GM12865 (cell line): Measurements from ENCODE around the gene ZBTB7A.

Experiments used
- DNase-seq: peaks from one replicate; pipeline ENCODE4 v3.0.0; 2010; ENCODE audit warnings: low read depth
- H3K4me3 ChIP-seq: 2 replicates; pipeline ENCODE4 v1.5.1; 2011; ENCODE audit warnings: mild to moderate bottlenecking, low read depth, low read length, control low read depth
- TF ChIP-seq, protein P1 (sequence below): IDR thresholded peaks from 2 replicates; pipeline ENCODE4 v1.5.1; 2011; ENCODE audit warnings: low read length, control low read depth, low read depth, inconsistent platforms; ENCODE audit not compliant: insufficient read depth; ENCODE audit errors: missing control alignments

Gene ZBTB7A

DNA sequence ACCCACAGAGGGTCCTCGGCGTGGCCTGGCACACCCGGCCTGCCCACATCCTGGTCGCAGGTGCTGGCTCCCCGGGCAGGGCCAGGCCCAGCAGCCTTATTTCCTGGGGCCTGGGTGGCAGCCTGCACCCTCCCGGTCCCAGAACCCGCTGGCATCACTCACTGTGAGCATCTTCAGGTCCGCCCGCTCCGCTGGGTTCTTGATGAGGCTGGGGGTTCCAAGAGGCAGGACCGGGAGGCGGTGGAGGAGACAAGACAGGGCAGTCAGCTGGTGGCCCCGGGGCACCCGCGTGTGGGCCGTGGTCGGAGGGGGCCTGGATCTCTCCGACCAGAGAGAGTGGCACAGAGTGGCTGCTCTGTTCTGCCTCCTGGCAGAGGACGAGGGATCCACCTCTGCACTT is 27.6 kb upstream of the ZBTB7A start:
- TF ChIP-seq, protein P1, sequence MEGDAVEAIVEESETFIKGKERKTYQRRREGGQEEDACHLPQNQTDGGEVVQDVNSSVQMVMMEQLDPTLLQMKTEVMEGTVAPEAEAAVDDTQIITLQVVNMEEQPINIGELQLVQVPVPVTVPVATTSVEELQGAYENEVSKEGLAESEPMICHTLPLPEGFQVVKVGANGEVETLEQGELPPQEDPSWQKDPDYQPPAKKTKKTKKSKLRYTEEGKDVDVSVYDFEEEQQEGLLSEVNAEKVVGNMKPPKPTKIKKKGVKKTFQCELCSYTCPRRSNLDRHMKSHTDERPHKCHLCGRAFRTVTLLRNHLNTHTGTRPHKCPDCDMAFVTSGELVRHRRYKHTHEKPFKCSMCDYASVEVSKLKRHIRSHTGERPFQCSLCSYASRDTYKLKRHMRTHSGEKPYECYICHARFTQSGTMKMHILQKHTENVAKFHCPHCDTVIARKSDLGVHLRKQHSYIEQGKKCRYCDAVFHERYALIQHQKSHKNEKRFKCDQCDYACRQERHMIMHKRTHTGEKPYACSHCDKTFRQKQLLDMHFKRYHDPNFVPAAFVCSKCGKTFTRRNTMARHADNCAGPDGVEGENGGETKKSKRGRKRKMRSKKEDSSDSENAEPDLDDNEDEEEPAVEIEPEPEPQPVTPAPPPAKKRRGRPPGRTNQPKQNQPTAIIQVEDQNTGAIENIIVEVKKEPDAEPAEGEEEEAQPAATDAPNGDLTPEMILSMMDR: no peak
- H3K4me3 ChIP-seq: no peak overlapping the region
- DNase-seq: no peak

GRCh38 chr19:4093643-4094175 is 27.0 kb upstream of the ZBTB7A start:
- DNase-seq: no peak
- TF ChIP-seq, protein P1: no peak
- H3K4me3 ChIP-seq: no peak overlapping the region

DNA sequence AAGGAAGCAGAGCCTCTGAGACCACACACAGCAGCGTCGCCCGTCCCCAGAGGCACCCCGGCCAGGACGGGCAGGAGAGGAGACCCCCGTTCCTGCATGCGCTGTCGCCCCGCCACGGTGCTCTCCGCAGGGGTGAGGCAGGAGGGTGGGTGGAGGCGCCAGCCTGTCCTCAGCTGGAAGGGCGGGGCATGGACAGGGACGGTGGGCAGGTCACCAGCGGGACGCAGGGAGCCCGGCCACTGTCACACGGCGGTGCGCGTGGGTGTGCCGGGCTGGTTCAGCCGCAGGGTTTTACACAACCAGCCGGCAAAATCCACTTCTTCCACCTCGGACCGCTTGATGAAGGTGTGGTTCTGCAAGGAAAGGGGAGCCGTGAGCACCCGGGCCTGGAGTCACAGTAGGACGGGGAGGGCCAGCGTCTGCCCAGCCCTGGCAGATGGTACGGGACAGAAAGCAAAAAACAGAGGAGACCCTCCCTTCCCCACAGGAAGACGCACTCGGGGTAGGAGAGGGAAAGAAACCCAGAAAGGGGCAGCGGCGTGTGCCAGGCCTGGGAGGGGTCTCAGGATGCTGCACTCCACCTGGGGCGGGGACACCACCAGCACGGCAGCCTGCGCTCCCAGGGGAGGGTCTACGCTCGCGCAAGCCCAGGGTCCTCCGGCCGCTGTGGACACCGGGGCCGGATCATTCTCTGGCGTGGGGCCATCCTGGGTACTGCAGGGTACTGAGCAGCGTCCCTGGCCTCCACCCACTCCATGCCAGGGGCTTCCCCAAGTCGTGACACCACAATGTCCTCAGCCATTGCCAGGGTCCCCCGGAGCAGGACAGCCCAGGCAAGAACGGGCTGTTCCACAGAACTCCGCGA is 23.9 kb upstream of the ZBTB7A start:
- no peak overlapping the region for H3K4me3 ChIP-seq
- no peak for DNase-seq
- TF ChIP-seq, protein P1: no peak

DNA sequence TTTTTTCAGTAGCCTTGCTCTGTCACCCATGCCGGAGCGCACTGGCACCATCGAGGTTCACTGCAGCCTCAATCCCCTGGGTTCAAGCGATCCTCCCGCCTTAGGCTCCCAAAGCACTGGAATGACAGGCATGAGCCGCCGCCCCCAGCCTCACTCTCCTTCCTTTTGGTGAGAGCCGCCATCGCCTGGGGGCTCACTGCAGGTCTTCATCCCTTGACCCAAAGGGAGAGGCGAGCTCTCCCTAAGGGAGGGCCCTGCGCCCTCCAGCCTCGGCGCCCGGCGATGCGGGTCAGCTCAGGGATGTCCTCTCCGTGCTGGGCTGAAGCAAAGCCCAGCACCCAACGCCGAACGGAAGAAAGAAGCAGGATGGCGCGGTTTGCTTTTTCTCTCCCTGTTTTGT is 23.2 kb upstream of the ZBTB7A start:
- H3K4me3 ChIP-seq: no peak overlapping the region
- TF ChIP-seq, protein P1: no peak
- no peak for DNase-seq

- TF ChIP-seq, protein P1: no peak
- no peak for DNase-seq
- no peak overlapping the region for H3K4me3 ChIP-seq
These were observed 22.8 kb upstream of the ZBTB7A start for GRCh38 chr19:4089400-4089908.

DNA sequence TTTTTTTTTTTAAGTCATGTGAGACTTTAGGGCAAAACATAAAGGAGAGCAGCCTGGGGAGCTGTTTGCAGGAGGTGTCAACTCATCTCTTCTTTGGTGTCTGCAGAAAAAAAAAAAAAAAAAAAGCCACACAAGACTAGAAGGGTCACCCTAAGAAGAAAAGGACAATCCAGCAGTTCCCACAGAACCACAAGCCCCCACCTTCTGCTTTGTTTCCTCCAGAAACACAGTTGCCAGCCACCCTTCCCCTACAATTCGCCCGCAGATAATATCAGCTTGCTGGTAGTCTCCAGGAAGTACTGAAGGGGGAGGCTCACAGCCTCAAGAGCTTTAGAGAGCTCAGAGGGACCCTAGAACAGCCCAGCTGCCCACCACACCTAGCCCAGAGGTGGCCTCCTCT is 22.3 kb upstream of the ZBTB7A start:
- no peak overlapping the region for H3K4me3 ChIP-seq
- TF ChIP-seq, protein P1: no peak
- DNase-seq: no peak
